Hippocampal formation (tissue), 2 donors: Measurements from ENCODE around the gene NOA1.

Source experiments
- DNase-seq, 2 donors: peaks; one replicate each; lab custom pipeline; 2025; lab: John Stamatoyannopoulos, UW

NOA1 gene

DNA sequence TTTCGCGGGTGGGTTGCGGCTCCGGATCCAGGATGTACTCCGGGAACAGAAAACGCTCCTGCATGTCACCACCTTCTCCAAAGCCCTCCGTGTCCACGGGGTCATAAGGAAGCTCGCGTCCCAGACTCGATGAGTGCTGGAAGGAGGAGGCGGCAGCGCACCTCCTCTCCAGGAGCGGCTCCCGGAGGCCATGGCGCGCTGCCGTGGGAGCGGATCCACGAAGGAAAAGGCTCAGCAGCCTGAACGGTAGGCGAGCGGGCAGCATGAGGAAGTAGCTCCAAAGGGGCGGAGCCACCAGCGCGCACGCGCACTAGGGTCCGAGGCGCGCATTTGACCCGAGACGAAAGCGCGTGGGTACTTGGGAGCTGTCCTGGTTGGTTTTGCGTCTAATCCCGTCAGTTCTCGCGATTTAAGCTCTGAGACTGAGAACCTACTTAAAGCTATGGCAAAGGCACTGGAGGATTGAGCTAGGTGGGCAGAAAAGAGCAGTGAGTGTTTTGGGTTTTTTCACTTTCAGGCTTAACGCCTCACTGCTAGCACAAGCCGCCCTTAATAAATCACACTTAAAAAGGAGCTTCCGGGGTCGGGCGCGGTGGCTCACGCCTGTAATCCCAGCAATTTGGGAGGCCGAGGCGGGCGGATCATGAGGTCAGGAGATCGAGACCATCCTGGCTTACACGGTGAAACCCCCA, at the start of gene NOA1:
NOA1 (minus strand) TSS at position 286 of the 692 bp plus-strand sequence; CDS start at position 265, 21 bp downstream.
- DNase-seq = peak; percentile 94 to 95

DNA sequence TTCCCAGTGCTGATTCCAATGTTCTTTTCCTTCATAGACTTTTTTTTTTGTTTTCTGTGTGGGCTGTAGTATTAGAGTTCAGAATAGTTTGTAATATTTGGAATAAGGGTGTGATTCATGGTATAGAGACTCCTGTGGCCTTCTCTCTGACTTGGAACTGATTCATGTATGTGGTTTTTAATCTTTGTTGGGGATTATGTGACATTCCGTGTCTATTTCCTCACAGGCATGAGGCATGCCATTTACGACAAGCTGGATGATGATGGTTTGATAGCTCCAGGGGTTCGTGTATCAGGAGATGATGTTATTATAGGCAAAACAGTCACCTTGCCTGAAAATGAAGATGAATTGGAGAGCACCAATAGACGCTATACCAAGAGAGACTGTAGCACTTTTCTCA, 45.7 kb upstream of the NOA1 start:
- no peak for DNase-seq

DNA sequence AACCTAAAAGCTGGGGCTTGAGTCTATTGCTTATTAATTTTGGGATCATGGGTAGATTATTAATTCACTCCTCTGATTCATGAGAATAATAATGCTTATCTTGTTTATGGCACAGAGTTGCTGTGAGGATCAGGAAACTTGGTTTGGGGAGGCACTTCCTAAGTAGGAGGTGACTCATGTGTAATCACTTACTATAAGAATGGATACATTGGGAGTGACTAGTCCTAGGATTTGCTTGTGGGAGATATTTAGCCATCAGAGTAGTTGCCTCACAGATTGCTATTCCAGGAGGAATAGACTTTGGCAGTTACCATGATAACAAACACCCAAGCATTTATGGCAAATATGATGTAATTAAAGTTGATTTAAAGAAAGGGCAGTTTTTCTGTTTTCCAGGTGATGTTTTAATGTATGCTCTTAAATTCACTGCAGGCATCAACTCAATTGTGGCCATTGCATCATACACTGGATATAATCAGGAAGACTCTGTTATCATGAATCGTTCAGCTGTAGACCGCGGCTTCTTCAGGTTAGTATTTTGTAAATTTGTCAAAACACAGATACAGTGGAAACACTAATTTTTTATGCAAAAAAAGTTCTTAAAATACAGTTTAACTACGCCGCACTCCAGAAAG, 43.2 kb upstream of the NOA1 start:
- DNase-seq = no peak

GRCh38 chr4:57018980-57019379, 41.6 kb upstream of the NOA1 start:
- DNase-seq = no peak

DNA sequence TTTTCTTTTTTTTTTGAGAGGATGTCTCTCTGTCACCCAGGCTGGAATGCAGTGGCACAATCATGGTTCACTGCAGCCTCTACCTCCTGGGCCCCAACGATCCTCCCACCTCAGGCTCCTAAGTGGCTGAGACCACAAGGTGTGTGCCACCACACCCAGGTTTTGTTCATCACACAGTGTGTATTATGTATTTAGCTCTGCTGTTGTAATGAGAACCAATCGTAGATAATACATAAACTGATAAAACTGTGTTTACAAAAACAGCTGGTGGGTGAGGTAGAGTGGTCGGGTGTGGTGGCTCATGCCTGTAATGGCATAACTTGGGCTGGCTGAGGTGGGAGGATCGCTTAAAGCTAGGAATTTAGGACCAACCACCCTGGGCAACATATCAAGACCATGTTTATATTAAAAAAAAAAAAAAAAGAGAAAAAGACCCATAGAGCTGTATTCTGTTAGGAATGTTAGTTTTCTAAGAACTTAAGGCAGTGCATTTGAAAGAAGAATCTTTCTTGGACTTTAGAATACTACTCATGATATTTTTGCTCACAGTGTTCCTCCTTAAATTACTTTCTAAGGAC, 36.2 kb upstream of the NOA1 start:
- no peak for DNase-seq

- no peak for DNase-seq
Observed at GRCh38 chr4:56999751-57000150, 22.3 kb upstream of the NOA1 start.

- peak; percentile 81 to 86 for DNase-seq
Observed at GRCh38 chr4:56995525-56995924, 18.1 kb upstream of the NOA1 start.

DNA sequence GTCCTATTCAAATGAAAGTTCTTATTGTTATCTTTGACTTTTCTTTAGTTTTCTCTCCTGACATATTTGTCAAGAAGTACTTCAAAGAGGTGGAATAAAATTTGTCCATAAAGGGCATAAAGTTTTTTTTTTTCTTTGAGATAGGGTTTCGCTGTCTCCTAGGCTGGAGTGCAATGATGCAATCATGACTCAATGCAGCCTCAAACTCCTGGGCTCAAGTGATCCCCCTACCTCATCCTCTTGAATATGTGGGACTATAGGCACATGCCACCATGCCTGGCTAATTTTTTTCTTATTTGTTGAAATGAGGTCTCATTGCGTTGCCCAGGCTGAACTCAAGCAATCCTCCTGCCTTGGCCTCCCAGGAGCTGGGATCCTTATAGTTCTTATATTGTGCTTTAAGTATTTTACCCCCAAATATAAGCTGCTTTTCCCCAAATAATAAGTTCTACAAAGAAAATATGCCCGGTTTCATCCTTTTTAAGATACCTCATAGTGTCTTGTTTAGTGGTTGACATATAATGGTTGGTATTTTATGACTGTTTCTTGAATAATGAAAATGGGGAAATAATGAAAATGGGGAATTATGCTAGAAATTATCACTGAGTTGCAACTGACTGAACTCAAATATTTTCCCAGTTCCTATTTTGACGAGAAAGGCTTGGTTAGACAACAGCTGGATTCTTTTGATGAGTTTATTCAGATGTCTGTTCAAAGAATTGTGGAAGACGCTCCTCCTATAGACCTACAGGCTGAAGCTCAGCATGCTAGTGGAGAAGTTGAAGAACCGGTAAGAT, 12.9 kb upstream of the NOA1 start:
- no peak for DNase-seq

DNA sequence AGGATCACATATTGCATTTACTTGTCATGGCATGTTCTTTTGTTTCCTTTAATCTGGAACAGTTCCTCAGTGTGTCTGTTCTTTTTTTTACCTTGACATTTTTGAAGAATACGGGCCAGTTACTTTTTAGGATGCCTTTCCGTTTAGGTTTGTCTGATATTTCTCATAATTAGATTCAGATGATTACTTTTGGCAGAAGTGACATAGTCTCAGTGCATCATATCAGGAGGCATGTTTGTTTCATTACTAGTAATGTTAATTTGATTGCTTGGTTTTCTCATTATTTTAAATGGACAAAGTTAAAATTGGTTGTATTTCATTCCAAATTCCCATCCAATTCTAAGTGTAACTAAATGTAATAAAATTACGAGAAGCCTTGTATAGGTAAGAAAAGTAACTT, 9.5 kb upstream of the NOA1 start:
- no peak for DNase-seq

- DNase-seq = no peak
Observed at GRCh38 chr4:56986192-56986591, 8.8 kb upstream of the NOA1 start.

GRCh38 chr4:56981795-56982201, 4.4 kb upstream of the NOA1 start:
- DNase-seq = no peak

DNA sequence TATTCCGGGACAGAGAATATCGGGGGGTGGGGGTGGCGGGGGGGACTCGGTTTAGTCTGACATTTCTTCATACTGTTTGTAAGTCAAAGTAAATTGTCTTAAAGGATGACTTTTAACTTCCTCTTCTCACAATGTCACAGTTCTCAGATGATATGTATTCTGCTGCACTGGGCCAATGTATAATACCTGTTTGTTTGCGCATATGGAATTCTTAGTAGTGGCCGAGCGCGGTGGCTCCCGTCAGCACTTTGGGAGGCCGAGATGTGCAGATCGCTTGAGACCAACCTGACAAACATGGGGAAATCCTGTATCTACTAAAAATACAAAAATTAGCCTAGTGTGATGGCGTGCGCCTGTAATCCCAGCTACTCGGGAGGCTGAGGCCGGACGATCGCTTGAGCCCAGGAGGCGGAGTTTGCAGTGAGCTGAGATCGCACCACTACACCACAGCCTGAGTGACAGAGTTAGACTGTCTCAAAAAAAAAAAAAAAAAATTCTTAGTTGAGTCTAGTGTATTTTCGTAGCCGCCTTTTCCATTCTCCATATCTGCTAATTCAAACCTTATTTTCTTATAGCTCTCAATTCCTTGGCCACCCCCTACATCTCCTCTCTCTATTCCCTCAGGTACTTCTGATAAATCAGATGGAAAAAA, 2.1 kb upstream of the NOA1 start:
- no peak for DNase-seq

GRCh38 chr4:56978750-56979303, 1.4 kb upstream of the NOA1 start, which contains the start of gene POLR2B:
TSS of gene POLR2B (plus strand) at chr4:56978896. CDS start at chr4:56978986, 90 bp downstream.
- DNase-seq = peak; percentile 94 to 95

- no peak for DNase-seq
Observed at GRCh38 chr4:56976837-56977320, 527 bp downstream of the NOA1 start.

DNA sequence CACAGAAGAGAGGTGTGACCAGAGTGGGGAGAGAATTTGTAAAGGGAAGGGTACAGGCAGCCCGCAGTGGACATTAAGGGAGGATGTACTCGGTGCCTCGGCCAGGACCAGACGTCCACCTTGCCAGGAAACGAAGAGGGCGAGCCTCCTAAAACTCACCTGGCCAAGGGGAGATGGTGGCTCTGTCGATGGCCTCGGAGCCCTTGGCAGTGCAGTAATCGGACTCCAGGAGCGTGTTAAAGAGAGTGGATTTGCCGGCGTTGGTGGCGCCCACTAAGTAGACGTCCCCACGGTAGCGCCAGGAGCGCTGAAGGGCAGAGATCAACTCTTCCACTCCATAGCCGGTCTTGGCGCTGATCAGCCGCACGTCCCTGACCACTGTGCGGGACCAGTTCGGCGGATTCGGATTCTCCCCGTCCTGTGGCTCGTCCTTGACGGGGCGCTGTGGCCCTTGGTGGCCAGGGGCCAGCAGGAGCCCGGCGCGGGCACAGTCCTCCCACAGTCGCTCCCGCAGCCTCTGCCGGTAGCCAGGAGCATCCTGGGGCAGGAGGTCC, 1.0 kb downstream of the NOA1 start:
- DNase-seq = no peak

GRCh38 chr4:56973336-56973735, 4.1 kb downstream of the NOA1 start:
- no peak for DNase-seq

DNA sequence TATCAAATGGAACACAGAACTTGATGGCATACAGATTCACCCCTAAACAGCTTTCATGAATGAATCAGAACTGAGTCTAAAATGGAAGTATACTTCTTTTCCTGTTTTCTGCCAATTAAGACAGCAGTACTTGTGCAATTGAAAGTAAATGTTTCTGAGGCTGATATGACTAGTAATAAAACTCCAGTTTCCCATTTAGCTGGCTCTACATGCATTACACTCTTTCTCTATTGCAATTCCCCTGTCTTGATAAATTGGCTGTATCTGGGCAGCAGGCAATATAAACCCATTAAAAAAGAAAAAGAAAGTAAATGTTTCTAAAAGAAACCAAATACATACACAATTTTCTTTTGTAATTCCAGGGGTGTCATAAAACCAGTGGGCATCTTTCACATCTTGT, 4.6 kb downstream of the NOA1 start:
- no peak for DNase-seq

GRCh38 chr4:56972389-56972788, 5.0 kb downstream of the NOA1 start:
- no peak for DNase-seq

DNA sequence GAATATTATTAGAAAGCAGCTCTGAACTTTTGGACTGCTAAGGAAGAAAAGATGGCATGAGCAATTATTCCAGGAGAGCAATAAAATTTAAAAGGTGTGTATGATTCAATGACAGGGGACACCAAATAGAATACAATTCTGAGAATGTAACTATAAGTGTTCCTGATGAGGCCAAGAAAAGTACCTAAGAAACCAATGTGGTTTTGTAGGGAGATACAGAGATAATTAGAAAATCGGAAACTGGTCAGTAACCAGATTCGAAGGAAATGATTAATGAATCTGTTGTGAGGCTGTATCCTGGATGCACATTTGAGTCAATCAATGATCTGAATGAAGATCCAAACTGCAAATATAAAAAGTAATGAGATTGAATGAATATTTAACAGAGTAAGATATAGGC, 6.0 kb downstream of the NOA1 start:
- no peak for DNase-seq

DNA sequence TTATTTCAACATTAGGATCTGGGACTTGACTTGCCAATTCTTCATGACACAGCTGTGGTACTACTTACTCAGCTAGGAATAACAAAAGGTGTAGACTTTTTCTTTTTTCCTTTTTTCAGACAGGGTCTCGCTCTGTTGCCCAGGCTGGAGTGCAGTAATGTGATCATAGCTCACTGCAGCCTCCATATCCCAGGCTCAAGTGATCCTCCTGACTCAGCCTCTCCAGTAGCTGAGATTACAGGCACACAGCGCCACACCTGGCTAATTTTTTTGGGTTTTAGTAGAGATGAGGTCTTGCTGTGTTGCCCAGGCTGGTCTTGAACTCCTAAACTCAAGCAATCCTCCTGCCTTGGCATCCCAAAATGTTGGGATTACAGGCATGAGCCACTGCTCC, 16.3 kb downstream of the NOA1 start:
- DNase-seq = no peak

DNA sequence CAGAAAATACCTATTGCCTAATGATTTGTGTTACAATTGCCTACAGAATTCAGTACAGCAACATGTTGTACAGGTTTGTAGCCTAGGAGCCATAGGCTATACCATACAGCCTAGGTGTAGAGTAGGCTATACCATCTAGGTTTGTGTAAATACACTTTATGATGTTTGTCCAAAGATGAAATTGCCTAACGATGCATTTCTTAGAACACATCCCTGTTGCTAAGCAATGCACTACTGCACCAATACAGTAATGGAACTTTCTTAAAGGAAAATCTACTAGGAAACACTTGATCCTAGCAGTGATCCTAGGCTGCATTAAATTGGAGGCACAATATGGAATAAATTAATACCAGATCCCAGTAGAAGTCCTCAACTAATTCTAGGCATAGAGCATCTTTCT, 18.3 kb downstream of the NOA1 start:
- no peak for DNase-seq
